SK-N-SH (cell line): ENCODE data around the gene SMCO4. TPM values are rescaled to one million over a fixed set of nuclear protein-coding genes. Genes with fewer than 3 reads are reported as not detected.

Experiments used
- CTCF ChIA-PET: fragments of 300-600, 350-600 bp; formaldehyde crosslinking; extraction: SDS; loops from one replicate; lab custom pipeline; 2021; lab: Yijun Ruan, JAX
- POLR2A ChIA-PET: fragments of 350-600 bp; sonication (Branson Sonifier 250); formaldehyde crosslinking; extraction: SDS; loops from one replicate; lab custom pipeline; 2020; ENCODE audit warnings: antibody characterized with exemption, inconsistent platforms; lab: Yijun Ruan, JAX
- DNase-seq: peaks from one replicate; pipeline ENCODE4 v3.0.0; 2012
- H2AFZ ChIP-seq: fragments of 200-600 bp; sonication (generic); 2 replicates; pipeline ENCODE4 v1.8.1; 2016; ENCODE audit warnings: antibody characterized with exemption, mild to moderate bottlenecking, low read depth
- H3F3A ChIP-seq: fragments of 200-600 bp; sonication (generic); replicated peaks from 2 replicates; pipeline ENCODE3; 2016; ENCODE audit warnings: antibody characterized with exemption, mild to moderate bottlenecking; ENCODE audit not compliant: insufficient read depth
- H3K27ac ChIP-seq, 2 experiments: fragments of 200-500 bp in 1 of 2; fragments of 200-600 bp in 1 of 2; sonication (Bioruptor generic) in 1 of 2; sonication (generic), shearing (Covaris generic) in 1 of 2; 2 replicates each; pipeline versions ENCODE4 v1.5.1 to v1.6.1; 2014 to 2016; ENCODE audit warnings: low read depth in 2 of 2, inconsistent platforms in 1 of 2, low read length in 1 of 2, mild to moderate bottlenecking in 1 of 2, mixed read lengths in 1 of 2
- H3K27me3 ChIP-seq: fragments of 200-600 bp; sonication (generic), shearing (Covaris generic); 2 replicates; pipeline ENCODE4 v1.6.1; 2016; ENCODE audit warnings: mixed run types; ENCODE audit not compliant: insufficient read depth
- H3K36me3 ChIP-seq, 2 experiments: fragments of 200-500 bp in 1 of 2; fragments of 200-600 bp in 1 of 2; sonication (Bioruptor generic) in 1 of 2; sonication (generic) in 1 of 2; replicated peaks in 1 of 2; 2 replicates each; pipeline versions ENCODE3 to v1.5.1; 2014 to 2016; ENCODE audit warnings: low read length in 1 of 2, mild to moderate bottlenecking in 1 of 2; ENCODE audit not compliant: insufficient read depth in 2 of 2, control insufficient read depth in 1 of 2
- H3K4me1 ChIP-seq, 2 experiments: fragments of 200-500 bp in 1 of 2; fragments of 200-600 bp in 1 of 2; sonication (Bioruptor generic) in 1 of 2; sonication (generic), shearing (Covaris generic) in 1 of 2; 2 replicates each; pipeline versions ENCODE4 v1.5.1 to v1.6.1; 2014 to 2016; ENCODE audit warnings: low read depth in 1 of 2, low read length in 1 of 2, mixed run types in 1 of 2; ENCODE audit not compliant: insufficient read depth in 2 of 2, control insufficient read depth in 1 of 2
- H3K4me2 ChIP-seq: fragments of 200-600 bp; sonication (generic), shearing (Covaris generic); 2 replicates; pipeline ENCODE4 v1.6.1; 2017; ENCODE audit warnings: mixed run types
- H3K4me3 ChIP-seq, 2 experiments: fragments of 200-500 bp in 1 of 2; fragments of 200-600 bp in 1 of 2; sonication (Bioruptor generic) in 1 of 2; sonication (generic), shearing (Covaris generic) in 1 of 2; 2 replicates each; pipeline versions ENCODE4 v1.5.1 to v1.8.1; 2014 to 2016; ENCODE audit warnings: low read depth in 2 of 2, inconsistent platforms in 1 of 2, low read length in 1 of 2, mild to moderate bottlenecking in 1 of 2, mixed read lengths in 1 of 2, moderate library complexity in 1 of 2
- H3K79me2 ChIP-seq: fragments of 200-600 bp; sonication (generic); 2 replicates; pipeline ENCODE4 v1.8.1; 2017; ENCODE audit warnings: mild to moderate bottlenecking; ENCODE audit not compliant: insufficient read depth
- H3K9ac ChIP-seq: fragments of 200-600 bp; sonication (generic); 2 replicates; pipeline ENCODE4 v1.6.1; 2017; ENCODE audit warnings: mixed run types
- H3K9me2 ChIP-seq: fragments of 200-600 bp; sonication (generic); 2 replicates; pipeline ENCODE4 v1.6.1; 2017; ENCODE audit warnings: mixed run types
- H3K9me3 ChIP-seq: fragments of 200-600 bp; sonication (generic); 2 replicates; pipeline ENCODE4 v1.6.1; 2017; ENCODE audit warnings: mixed run types, mild to moderate bottlenecking, moderate library complexity
- H4K20me1 ChIP-seq: fragments of 200-600 bp; sonication (generic); 2 replicates; pipeline ENCODE4 v1.6.1; 2017; ENCODE audit warnings: mild to moderate bottlenecking, mixed run types; ENCODE audit not compliant: insufficient read depth
- EP300 ChIP-seq, 2 experiments: IDR thresholded peaks; 2 replicates each; pipeline versions ENCODE4 v1.4.0 to v1.6.1; 2012; ENCODE audit warnings: borderline replicate concordance in 1 of 2, low read depth in 1 of 2, low read length in 1 of 2
- GATA2 ChIP-seq: sonication (generic); formaldehyde crosslinking; IDR thresholded peaks from 2 replicates; pipeline ENCODE4 v1.5.0; 2020; ENCODE audit warnings: mild to moderate bottlenecking, missing genetic modification reagents
- JUND ChIP-seq: IDR thresholded peaks from 2 replicates; pipeline ENCODE4 v1.4.0; 2012
- MXI1 ChIP-seq: IDR thresholded peaks from 2 replicates; pipeline ENCODE4 v1.6.1; 2012; ENCODE audit warnings: mild to moderate bottlenecking, low read depth, low read length, improper control_type of control experiment
- NRF1 ChIP-seq: IDR thresholded peaks from 2 replicates; pipeline ENCODE4 v1.6.1; 2012; ENCODE audit warnings: low read depth, mild to moderate bottlenecking, low read length
- POLR2AphosphoS5 ChIP-seq: IDR thresholded peaks from 2 replicates; pipeline ENCODE4 v1.6.1; 2012; ENCODE audit warnings: low read depth, low read length
- RCOR1 ChIP-seq: fragments of 150-350 bp; IDR thresholded peaks from 2 replicates; pipeline ENCODE4 v1.6.1; 2017; ENCODE audit warnings: antibody characterized with exemption, low read length
- REST ChIP-seq: IDR thresholded peaks from 2 replicates; pipeline ENCODE4 v1.6.1; 2012; ENCODE audit warnings: mild to moderate bottlenecking, low read depth, low read length, moderate library complexity
- SMC3 ChIP-seq: IDR thresholded peaks from 2 replicates; pipeline ENCODE4 v1.6.1; 2012; ENCODE audit warnings: low read depth, low read length, improper control_type of control experiment
- TCF12 ChIP-seq: IDR thresholded peaks from 2 replicates; pipeline ENCODE4 v1.4.0; 2012
- YY1 ChIP-seq: IDR thresholded peaks from 2 replicates; pipeline ENCODE4 v1.4.0; 2012; ENCODE audit warnings: low read depth, mild to moderate bottlenecking
- ZBTB33 ChIP-seq: IDR thresholded peaks from 2 replicates; pipeline ENCODE4 v1.4.0; 2012; ENCODE audit warnings: low read depth, borderline replicate concordance
- WGBS: methylation state at CpG from one replicate; pipeline ENCODE4 v1.1.6; 2017; ENCODE audit warnings: low lambda C conversion rate; 5-methylcytosine and 5-hydroxymethylcytosine counted together
- polyA plus RNA-seq, 3 experiments: library from polyadenylated mRNA; depleted of rRNA; stranded (reverse); fragments of >200 nt; gene quantifications; 2 replicates each; pipeline ENCODE4 v1.2.3, GENCODE V29; 2012
- TF ChIP-seq, protein P1 (sequence below): IDR thresholded peaks from 2 replicates; pipeline ENCODE4; 2012
- TF ChIP-seq, protein P2 (sequence below): IDR thresholded peaks from 2 replicates; pipeline ENCODE4 v1.4.0; 2012; ENCODE audit warnings: low read depth, borderline replicate concordance
- TF ChIP-seq, protein P3 (sequence below): fragments of 150-350 bp; IDR thresholded peaks from 2 replicates; pipeline ENCODE4 v1.6.1; 2016; ENCODE audit warnings: mild to moderate bottlenecking, low read depth, low read length

The SMCO4 gene
- polyA plus RNA-seq, 1 of the 3 experiments (the other 2 are of a cell fraction): 9.0 TPM

DNA sequence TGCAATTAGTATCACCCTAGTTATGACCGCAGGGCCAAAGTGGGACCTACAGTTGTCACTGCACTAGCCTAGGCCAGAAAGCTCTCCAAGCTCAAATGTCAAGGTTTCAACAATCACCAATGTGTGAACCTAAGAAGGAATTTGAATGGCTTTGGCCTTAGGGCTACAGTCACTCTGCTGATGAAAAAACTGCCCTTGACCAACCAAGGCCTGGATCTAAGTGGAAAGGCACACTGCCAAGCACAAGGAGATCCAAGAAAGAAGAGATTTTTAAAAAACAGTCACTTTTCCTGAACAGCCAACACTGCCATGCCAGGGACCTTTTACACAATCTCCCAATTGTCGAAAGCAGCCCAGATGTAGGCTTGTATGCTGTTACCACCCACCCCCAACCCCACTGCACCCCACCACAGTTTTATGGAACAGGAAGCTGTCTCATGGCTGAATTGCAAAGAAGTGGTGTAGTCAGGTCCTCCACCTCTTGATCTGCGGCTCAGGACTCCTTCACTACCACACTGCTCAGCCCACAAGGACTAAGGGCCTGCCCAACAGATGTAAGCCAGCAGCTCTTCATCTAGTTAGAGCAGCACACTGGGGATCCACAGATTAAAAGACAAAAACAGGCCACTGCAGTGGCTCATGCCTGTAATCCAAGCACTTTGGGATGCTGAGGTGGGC is 32.9 kb downstream of the SMCO4 start:
- CTCF ChIA-PET: interaction anchor here (1.5 kb wide), 1 partner anchor 9 kb away, joined by 8 read pairs; no protein-coding TSS in a partner anchor
- H3F3A ChIP-seq: no peaks in the 10 kb centered on the region

GRCh38 chr11:93507517-93507916 is 35.7 kb downstream of the SMCO4 start:
- DNase-seq: no peak
- Histone ChIP-seq H3K9ac (no peak overlapping the region), H3K9me2 (no peaks in the 10 kb centered on the region), H3K4me2 (no peak overlapping the region), H3K9me3 (no peaks in the 10 kb centered on the region), H3K4me3 (no peak overlapping the region), H4K20me1 (no peaks in the 10 kb centered on the region), H3F3A (no peaks in the 10 kb centered on the region), H3K79me2 (no peaks in the 10 kb centered on the region), H2AFZ (no peak overlapping the region), H3K27ac (no peak overlapping the region), H3K27me3 (no peaks in the 10 kb centered on the region), H3K4me1 (no peaks in the 10 kb centered on the region), H3K36me3 (no peaks in the 10 kb centered on the region)
- WGBS: 90% methylated on average over 1 of the region's 1 CpG
- CTCF ChIA-PET: interaction anchor here (0.9 kb wide), 1 partner anchor 22 kb away, joined by 3 read pairs; no protein-coding TSS in a partner anchor
- POLR2A ChIA-PET: no interaction called here
- TF ChIP-seq ZBTB33 (no peak), YY1 (no peak), REST (no peak)
- TF ChIP-seq, protein P1, sequence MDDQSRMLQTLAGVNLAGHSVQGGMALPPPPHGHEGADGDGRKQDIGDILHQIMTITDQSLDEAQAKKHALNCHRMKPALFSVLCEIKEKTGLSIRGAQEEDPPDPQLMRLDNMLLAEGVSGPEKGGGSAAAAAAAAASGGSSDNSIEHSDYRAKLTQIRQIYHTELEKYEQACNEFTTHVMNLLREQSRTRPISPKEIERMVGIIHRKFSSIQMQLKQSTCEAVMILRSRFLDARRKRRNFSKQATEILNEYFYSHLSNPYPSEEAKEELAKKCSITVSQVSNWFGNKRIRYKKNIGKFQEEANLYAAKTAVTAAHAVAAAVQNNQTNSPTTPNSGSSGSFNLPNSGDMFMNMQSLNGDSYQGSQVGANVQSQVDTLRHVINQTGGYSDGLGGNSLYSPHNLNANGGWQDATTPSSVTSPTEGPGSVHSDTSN: no peak

More for the DNA sequence above, 32.9 kb downstream of the SMCO4 start:
- no peaks in the 10 kb centered on the region for H3K79me2 ChIP-seq
- no peak overlapping the region for H3K27ac ChIP-seq
- DNase-seq: no peak
- H3K4me3 ChIP-seq: no peak overlapping the region
- no peaks in the 10 kb centered on the region for H3K9me3 ChIP-seq
- no peak overlapping the region for H2AFZ ChIP-seq
- POLR2A ChIA-PET: no interaction called here
- H3K9me2 ChIP-seq: no peaks in the 10 kb centered on the region
- no peak for TF ChIP-seq ZBTB33
- TF ChIP-seq MXI1: no peak
- TF ChIP-seq GATA2: no peak
- TF ChIP-seq, protein P2, sequence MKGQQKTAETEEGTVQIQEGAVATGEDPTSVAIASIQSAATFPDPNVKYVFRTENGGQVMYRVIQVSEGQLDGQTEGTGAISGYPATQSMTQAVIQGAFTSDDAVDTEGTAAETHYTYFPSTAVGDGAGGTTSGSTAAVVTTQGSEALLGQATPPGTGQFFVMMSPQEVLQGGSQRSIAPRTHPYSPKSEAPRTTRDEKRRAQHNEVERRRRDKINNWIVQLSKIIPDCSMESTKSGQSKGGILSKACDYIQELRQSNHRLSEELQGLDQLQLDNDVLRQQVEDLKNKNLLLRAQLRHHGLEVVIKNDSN: no peak
- TF ChIP-seq JUND: no peak
- no peak for TF ChIP-seq RCOR1
- TF ChIP-seq TCF12: no peak
- TF ChIP-seq SMC3: no peak
- TF ChIP-seq POLR2AphosphoS5: no peak
- no peak for TF ChIP-seq EP300 (IDR thresholded peaks at IDR 0.05; ENCODE audit: borderline replicate concordance in 1 of 2, low read depth in 1 of 2, low read length in 1 of 2)
- TF ChIP-seq NRF1: no peak
- TF ChIP-seq, protein P3, sequence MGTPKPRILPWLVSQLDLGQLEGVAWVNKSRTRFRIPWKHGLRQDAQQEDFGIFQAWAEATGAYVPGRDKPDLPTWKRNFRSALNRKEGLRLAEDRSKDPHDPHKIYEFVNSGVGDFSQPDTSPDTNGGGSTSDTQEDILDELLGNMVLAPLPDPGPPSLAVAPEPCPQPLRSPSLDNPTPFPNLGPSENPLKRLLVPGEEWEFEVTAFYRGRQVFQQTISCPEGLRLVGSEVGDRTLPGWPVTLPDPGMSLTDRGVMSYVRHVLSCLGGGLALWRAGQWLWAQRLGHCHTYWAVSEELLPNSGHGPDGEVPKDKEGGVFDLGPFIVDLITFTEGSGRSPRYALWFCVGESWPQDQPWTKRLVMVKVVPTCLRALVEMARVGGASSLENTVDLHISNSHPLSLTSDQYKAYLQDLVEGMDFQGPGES: no peak
- TF ChIP-seq, all 33 proteins: peak for 0
- 100% methylated on average over 3 of the region's 3 CpGs for WGBS
- Histone ChIP-seq H3K36me3 (no peaks in the 10 kb centered on the region), H3K27me3 (no peaks in the 10 kb centered on the region), H3K9ac (no peak overlapping the region), H4K20me1 (no peaks in the 10 kb centered on the region), H3K4me2 (no peak overlapping the region), H3K4me1 (peaks cover 0 to 8% of the 10 kb centered on the region in 2 experiments; a peak in 2 of 4 replicates)
